Retinal pigment epithelial cell (primary cell): ENCODE data around the gene DGKI.
A peak's percentile ranks its signal among the peaks of the same experiment; 100 is the strongest.

Experiments
- DNase-seq: peaks from one replicate; pipeline ENCODE4 v3.0.0-alpha.2; 2010; ENCODE audit warnings: low read depth
- H3K4me3 ChIP-seq: 2 replicates; pipeline ENCODE4 v1.5.1; 2011; ENCODE audit warnings: mild to moderate bottlenecking, low read length, control low read depth, moderate library complexity
- CTCF ChIP-seq: conservative IDR thresholded peaks from 2 replicates; pipeline ENCODE4 v1.5.1; 2011; ENCODE audit warnings: low read depth, low read length, control low read depth, inconsistent platforms

Gene DGKI

GRCh38 chr7:137825489-137825888, 21.3 kb downstream of the DGKI start:
- no peak for DNase-seq
- no peak overlapping the region for H3K4me3 ChIP-seq
- TF ChIP-seq CTCF, result no peak

GRCh38 chr7:137820677-137821420, 25.9 kb downstream of the DGKI start:
- H3K4me3 ChIP-seq, result no peak overlapping the region
- TF ChIP-seq CTCF, result no peak
- no peak for DNase-seq

- H3K4me3 ChIP-seq, result no peak overlapping the region
- no peak for DNase-seq
- no peak for TF ChIP-seq CTCF
Observed at GRCh38 chr7:137820156-137820555, 26.6 kb downstream of the DGKI start.

- H3K4me3 ChIP-seq, result no peak overlapping the region
- no peak for DNase-seq
- no peak for TF ChIP-seq CTCF
Observed at GRCh38 chr7:137818036-137818435, 28.7 kb downstream of the DGKI start.

- DNase-seq, result no peak
- H3K4me3 ChIP-seq, result no peak overlapping the region
- peak; percentile 11 for TF ChIP-seq CTCF
Observed at GRCh38 chr7:137816696-137817320, 30.0 kb downstream of the DGKI start.

- H3K4me3 ChIP-seq, result no peak overlapping the region
- DNase-seq, result no peak
- TF ChIP-seq CTCF, result no peak
Observed at GRCh38 chr7:137813541-137813940, 33.2 kb downstream of the DGKI start.

GRCh38 chr7:137810248-137810647, 36.5 kb downstream of the DGKI start:
- no peak for TF ChIP-seq CTCF
- H3K4me3 ChIP-seq, result no peak overlapping the region
- DNase-seq, result no peak
